RWPE2 (cell line): ENCODE data around the gene LY6G5C.

ENCODE experiments used
- ATAC-seq: fragments of 200-7000 bp; cut with Tn5 transposase; 3 replicates; pipeline ENCODE4 v1.9.1; 2021; ENCODE audit warnings: low read depth
- DNase-seq: peaks from one replicate; pipeline ENCODE4 v3.0.0-alpha.2; 2020; ENCODE audit warnings: low spot score
- H3K27ac ChIP-seq: fragments of 450-650 bp; 2 replicates; pipeline ENCODE4 v1.5.1; 2017; ENCODE audit warnings: mild to moderate bottlenecking; ENCODE audit not compliant: poor library complexity, severe bottlenecking
- H3K27me3 ChIP-seq: fragments of 250-450 bp; sonication (Bioruptor Pico); 2 replicates; pipeline ENCODE4 v1.5.1; 2021; ENCODE audit warnings: mild to moderate bottlenecking, moderate library complexity; ENCODE audit not compliant: insufficient read depth, poor library complexity, severe bottlenecking
- H3K36me3 ChIP-seq: fragments of 250-450 bp; sonication (Bioruptor Pico); 2 replicates; pipeline ENCODE4 v1.5.1; 2020; ENCODE audit warnings: low read depth, mild to moderate bottlenecking, moderate library complexity
- H3K4me1 ChIP-seq: fragments of 250-450 bp; sonication (Bioruptor Pico); 2 replicates; pipeline ENCODE4 v1.5.1; 2021; ENCODE audit warnings: mild to moderate bottlenecking, moderate library complexity; ENCODE audit not compliant: insufficient read depth, poor library complexity, severe bottlenecking
- H3K4me3 ChIP-seq: fragments of 250-450 bp; sonication (Bioruptor Pico); 2 replicates; pipeline ENCODE4 v1.5.1; 2021; ENCODE audit warnings: mild to moderate bottlenecking, moderate library complexity; ENCODE audit not compliant: severe bottlenecking
- H3K9me3 ChIP-seq: fragments of 250-450 bp; sonication (Bioruptor Pico); 2 replicates; pipeline ENCODE4 v1.5.1; 2021; ENCODE audit warnings: mild to moderate bottlenecking, moderate library complexity; ENCODE audit not compliant: severe bottlenecking
- TF ChIP-seq, protein P1 (sequence below): fragments of 450-650 bp; IDR thresholded peaks from one replicate; pipeline ENCODE4 v1.5.1; 2017; ENCODE audit warnings: mild to moderate bottlenecking, moderate library complexity; ENCODE audit not compliant: poor library complexity, severe bottlenecking

Gene LY6G5C

DNA sequence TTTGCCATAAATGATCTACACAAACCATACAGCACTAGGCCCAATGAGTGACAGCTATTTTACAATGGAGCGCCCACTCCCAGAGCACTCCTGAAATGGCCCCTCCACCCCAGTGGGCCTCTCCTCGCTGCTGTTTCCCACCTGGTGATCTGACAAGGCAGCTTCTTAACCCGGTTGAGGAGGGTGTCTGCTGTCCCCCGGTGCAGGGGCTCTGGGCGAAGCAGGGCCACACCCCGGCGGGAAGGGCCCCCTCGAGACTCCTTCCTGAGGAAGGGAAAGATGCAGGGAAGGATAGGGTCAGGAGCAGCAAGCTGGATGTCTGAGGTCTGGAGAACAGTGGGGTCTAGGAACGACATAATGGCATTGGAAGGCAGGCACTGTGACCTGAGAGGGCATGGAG is 12.0 kb upstream of the LY6G5C start:
- no peak overlapping the region for H3K4me3 ChIP-seq
- peaks cover 45% of the 10 kb centered on the region for H3K36me3 ChIP-seq
- no peaks in the 10 kb centered on the region for H3K27me3 ChIP-seq
- H3K27ac ChIP-seq, result no peak overlapping the region
- DNase-seq (no peak), ATAC-seq (no peak)
- no peaks in the 10 kb centered on the region for H3K4me1 ChIP-seq
- TF ChIP-seq, protein P1, sequence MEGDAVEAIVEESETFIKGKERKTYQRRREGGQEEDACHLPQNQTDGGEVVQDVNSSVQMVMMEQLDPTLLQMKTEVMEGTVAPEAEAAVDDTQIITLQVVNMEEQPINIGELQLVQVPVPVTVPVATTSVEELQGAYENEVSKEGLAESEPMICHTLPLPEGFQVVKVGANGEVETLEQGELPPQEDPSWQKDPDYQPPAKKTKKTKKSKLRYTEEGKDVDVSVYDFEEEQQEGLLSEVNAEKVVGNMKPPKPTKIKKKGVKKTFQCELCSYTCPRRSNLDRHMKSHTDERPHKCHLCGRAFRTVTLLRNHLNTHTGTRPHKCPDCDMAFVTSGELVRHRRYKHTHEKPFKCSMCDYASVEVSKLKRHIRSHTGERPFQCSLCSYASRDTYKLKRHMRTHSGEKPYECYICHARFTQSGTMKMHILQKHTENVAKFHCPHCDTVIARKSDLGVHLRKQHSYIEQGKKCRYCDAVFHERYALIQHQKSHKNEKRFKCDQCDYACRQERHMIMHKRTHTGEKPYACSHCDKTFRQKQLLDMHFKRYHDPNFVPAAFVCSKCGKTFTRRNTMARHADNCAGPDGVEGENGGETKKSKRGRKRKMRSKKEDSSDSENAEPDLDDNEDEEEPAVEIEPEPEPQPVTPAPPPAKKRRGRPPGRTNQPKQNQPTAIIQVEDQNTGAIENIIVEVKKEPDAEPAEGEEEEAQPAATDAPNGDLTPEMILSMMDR, result no peak
- H3K9me3 ChIP-seq, result no peaks in the 10 kb centered on the region

DNA sequence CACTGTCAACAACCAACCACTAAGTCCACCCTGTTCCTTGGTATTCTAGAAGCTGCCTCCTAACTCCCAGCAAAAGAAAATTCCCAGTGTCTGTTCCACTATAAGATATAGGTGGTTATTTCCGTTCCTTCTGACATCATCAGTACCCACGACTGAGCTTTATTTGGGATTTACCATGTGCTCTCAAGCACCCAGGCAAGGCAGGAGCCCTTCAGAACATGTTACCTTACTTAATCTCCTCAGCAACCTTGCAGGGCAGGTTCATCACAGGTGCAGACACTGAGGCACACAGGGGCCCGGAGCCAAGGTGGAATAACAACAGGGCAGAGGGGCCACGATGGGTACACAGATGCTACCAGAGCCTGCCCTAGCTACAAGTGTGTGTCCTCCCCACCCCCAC is 11.5 kb upstream of the LY6G5C start:
- no peak for ATAC-seq
- TF ChIP-seq, protein P1, result no peak

DNA sequence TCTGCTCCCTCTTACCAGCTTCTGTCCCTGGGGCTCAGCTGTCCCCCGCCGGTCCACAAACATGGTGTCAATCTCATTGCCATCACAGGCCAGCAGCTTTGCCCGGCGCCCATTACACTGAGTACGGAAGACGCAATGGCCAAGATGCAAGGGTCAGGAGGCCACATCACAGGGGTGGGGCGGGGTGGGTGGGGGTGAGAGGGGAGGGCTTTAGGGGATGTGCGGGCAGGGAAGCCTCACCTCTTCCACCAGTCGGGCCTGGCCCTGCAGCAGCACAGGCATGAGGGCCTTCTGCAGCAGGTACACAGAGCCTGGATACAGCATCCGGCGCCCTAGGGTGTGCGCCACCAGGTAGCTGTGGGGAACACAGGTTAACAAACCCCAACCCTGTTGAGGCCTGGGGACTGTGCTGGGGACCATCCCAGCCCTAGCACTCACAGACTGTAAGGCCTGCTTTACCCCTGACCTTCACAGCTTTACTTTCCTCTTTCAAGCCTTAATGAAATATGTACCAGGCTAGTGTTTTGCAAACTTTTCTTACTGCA is 10.8 kb upstream of the LY6G5C start:
- no peak for DNase-seq
- H3K27ac ChIP-seq, result no peak overlapping the region
- peaks cover 42% of the 10 kb centered on the region for H3K36me3 ChIP-seq
- H3K27me3 ChIP-seq, result no peaks in the 10 kb centered on the region
- H3K4me1 ChIP-seq, result no peaks in the 10 kb centered on the region
- H3K9me3 ChIP-seq, result no peaks in the 10 kb centered on the region
- no peak for ATAC-seq
- TF ChIP-seq, protein P1, result no peak
- no peak overlapping the region for H3K4me3 ChIP-seq

More for the DNA sequence above, 11.5 kb upstream of the LY6G5C start:
- Histone ChIP-seq H3K4me3 (no peak overlapping the region), H3K9me3 (no peaks in the 10 kb centered on the region), H3K36me3 (peaks cover 45% of the 10 kb centered on the region), H3K4me1 (no peaks in the 10 kb centered on the region), H3K27ac (no peak overlapping the region), H3K27me3 (no peaks in the 10 kb centered on the region)
- DNase-seq, result no peak

DNA sequence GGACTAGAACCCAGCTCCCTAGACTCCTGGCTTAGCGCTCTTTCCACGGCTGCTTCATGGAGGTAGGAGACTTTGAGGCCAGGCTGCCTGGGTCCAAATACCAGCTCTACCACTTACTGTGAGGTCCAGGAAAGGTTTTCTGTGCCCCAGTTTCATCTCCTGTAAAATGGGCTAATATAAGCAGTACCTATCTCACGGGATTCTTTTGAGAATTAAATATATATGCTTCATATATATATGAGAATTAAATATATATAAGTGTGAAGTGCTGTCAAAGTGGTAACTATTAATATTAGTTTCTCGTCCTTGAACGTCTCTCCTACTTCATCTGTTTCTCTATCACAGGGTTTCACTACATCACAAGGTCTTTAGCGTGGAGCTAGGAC is 10.2 kb upstream of the LY6G5C start:
- Histone ChIP-seq H3K27ac (no peak overlapping the region), H3K36me3 (peaks cover 42% of the 10 kb centered on the region)
- TF ChIP-seq, protein P1, result no peak

DNA sequence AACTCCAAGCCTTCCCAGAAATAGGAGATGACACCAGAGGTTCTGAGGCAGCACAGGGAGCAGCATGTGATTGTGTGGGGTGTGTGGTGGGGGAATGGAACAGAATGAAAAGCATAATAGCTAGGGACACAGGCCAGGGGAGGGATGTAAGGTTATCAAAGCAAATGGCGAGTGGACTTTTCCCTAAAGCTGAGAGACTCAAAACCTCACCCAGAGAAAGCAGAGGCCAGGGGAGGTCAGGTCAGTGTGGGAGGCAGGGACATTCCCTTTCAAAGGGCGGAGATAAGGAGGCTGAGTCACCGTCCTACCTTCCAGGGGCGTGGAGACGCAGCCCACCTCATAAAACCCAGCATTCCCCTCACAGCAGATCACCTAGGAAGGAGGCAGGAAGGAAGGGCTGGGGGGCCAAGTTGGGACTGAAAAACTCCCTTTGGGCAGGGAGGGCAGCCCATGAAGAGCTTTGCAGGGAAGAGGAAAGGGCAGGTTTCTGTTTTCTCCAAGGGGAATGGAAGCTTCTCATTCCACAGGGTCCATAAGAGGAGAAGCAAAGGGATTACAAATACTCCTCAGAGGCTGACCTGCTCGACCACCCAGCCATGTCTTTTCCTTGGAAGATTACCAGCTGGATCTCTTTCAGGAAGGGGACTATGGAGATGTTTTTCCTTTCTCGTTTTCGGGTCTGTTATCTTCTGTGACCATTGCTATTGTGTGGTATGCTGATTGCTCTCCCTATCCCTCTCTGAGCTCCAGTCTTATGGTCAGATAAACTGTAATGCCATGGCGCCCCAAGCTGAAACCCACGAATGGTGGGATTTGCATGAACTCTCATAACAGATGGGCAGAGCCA is 9.6 kb upstream of the LY6G5C start:
- ATAC-seq (no peak), DNase-seq (no peak)
- no peak overlapping the region for H3K4me3 ChIP-seq
- H3K4me1 ChIP-seq, result no peaks in the 10 kb centered on the region
- peaks cover 38% of the 10 kb centered on the region for H3K36me3 ChIP-seq
- TF ChIP-seq, protein P1, result no peak
- no peaks in the 10 kb centered on the region for H3K27me3 ChIP-seq
- H3K27ac ChIP-seq, result no peak overlapping the region
- no peaks in the 10 kb centered on the region for H3K9me3 ChIP-seq

More for the DNA sequence above, 10.2 kb upstream of the LY6G5C start:
- no peak for ATAC-seq
- H3K9me3 ChIP-seq, result no peaks in the 10 kb centered on the region
- no peak overlapping the region for H3K4me3 ChIP-seq
- DNase-seq, result no peak
- H3K27me3 ChIP-seq, result no peaks in the 10 kb centered on the region
- H3K4me1 ChIP-seq, result no peaks in the 10 kb centered on the region
